ENCODE results near the gene KIF7. TPM values are rescaled to one million over a fixed set of nuclear protein-coding genes. Genes with fewer than 3 reads are reported as not detected.

The KIF7 gene
- total and polyA plus RNA-seq, 10 of the 15 experiments (the other 5 are each of a cell fraction or from before 2014, with no cell fraction given), result 0.01 to 0.36 (median 0.10) TPM; not detected in 2

DNA sequence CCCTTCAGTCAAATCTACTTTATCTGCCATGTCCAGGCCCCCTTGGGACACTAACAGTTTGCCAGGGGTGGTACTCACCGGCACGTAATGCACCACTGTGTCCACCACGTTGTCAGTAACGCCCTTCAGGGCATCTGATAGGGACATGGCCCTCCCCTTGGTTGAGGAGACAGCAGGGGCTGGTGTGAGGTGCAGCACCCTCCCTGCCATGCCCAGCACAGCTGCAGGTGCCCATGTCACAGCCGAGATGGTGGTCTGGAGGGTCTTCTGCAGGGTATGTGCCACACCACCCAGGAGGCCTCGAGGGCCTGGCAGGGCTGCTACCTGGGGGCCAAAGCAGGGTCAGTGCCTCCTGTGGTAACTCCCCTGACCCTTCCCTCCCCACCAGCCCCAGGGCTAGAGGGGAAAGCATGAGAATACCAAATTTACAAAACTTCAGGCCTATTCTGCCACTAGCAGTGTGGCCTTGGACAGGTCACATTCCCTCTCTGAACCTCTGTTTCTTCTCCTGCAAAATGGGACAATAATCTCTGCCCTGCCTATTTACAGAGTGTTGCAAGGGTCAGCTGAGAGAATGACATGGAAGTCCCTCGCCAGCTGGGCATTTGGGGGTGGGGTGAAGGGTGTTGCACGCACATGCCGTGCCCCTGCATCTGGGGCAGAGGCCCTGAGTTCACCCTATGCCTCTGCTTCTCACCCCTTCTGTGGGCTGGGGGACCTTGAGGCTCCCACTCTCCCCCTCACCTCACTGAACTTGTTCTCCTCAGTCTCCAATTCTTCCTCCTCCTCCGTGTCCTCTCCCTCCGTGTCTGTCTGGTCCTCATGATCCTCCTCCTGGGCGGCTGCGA lies 11.8 kb upstream of the KIF7 start (continued):
- TF ChIP-seq PRDM15 (CRISPR knock-in tag; IDR thresholded peaks at IDR 0.05) (no peak), TCF3 (IDR thresholded peaks at IDR 0.05; ENCODE audit: borderline replicate concordance, insufficient read depth, low read depth, low read length) (no peak), ZSCAN29 (IDR thresholded peaks at IDR 0.05) (no peak), POLR2AphosphoS5 (IDR thresholded peaks at IDR 0.05; ENCODE audit: low read length) (no peak), BACH1 (IDR thresholded peaks at IDR 0.05; ENCODE audit: borderline replicate concordance) (no peak), IRF4 (IDR thresholded peaks at IDR 0.05; ENCODE audit: low read depth, low read length) (no peak), IKZF1 (conservative IDR thresholded peaks at IDR 0.05) (no peak)

GRCh38 chr15:89666184-89666857 lies 11.1 kb upstream of the KIF7 start:
- ChIA-PET RAD21 (ENCODE audit: unreplicated experiment) (no interaction called here), CTCF (no interaction called here), SMC1A (ENCODE audit: uncharacterized antibody, unreplicated experiment) (interaction anchor here (0.6 kb wide), 1 partner anchor 248 kb away, joined by 3 read pairs; no protein-coding TSS in a partner anchor), POLR2A (no interaction called here)
- DNase-seq (ENCODE audit: low read depth, low spot score) (no peak), FAIRE-seq (no peak), ATAC-seq (no peak)
- Histone ChIP-seq H3K4me2 (ENCODE audit: control insufficient read depth, insufficient read depth) (peak overlapping the region; percentile 64; the same call in 1 of the 2 replicates), H2AFZ (ENCODE audit: control insufficient read depth, low read depth, low read length) (peak overlapping the region; percentile 58; the same call in 1 of the 2 replicates), H4K20me1 (ENCODE audit: control insufficient read depth, insufficient read depth) (no peaks in the 10 kb centered on the region), H3K9ac (ENCODE audit: control insufficient read depth, insufficient read depth, low read length) (no peak overlapping the region; the same call in 1 of the 2 replicates), H3K79me2 (ENCODE audit: control insufficient read depth, insufficient read depth, low read length) (no peaks in the 10 kb centered on the region), H3K4me3 (no peak overlapping the region), H3K27me3 (replicated peaks in 1 of 2; ENCODE audit: control insufficient read depth in 2 of 2, insufficient read depth in 2 of 2, low read length in 1 of 2) (peaks cover 0 to 2% of the 10 kb centered on the region in 2 experiments; a peak in 1 of 4 replicates), H3K27ac (ENCODE audit: control insufficient read depth, insufficient read depth) (no peak overlapping the region), H3K36me3 (ENCODE audit: control insufficient read depth in 2 of 2, insufficient read depth in 2 of 2, low read length in 1 of 2) (no peaks in the 10 kb centered on the region), H3K9me3 (replicated peaks; ENCODE audit: control insufficient read depth, insufficient read depth, low read length) (no peaks in the 10 kb centered on the region), H3K4me1 (ENCODE audit: control insufficient read depth, insufficient read depth, low read length) (no peaks in the 10 kb centered on the region)
- intact Hi-C loops (cut with micrococcal nuclease; ENCODE audit: unreplicated experiment), result no loop called here
- in situ Hi-C loops (cut with MboI), result no loop called here
- no TSS peak for BruUV-seq (replicated peaks)
- 61% methylated on average over 7 of the region's 8 CpGs for WGBS (ENCODE audit: insufficient coverage, insufficient replicate concordance, low lambda C conversion rate, missing lambda C conversion rate)
- TF ChIP-seq SMARCA5 (IDR thresholded peaks at IDR 0.05), result no peak
- TF ChIP-seq NFXL1 (IDR thresholded peaks at IDR 0.05; ENCODE audit: borderline replicate concordance), result no peak
- no peak for TF ChIP-seq ZZZ3 (IDR thresholded peaks at IDR 0.05; ENCODE audit: control insufficient read depth, insufficient read length, low read depth)
- no peak for TF ChIP-seq NR2C1 (IDR thresholded peaks at IDR 0.05)
- TF ChIP-seq SRF (IDR thresholded peaks at IDR 0.05; ENCODE audit: low read depth in 2 of 2, low read length in 2 of 2), result no peak
- TF ChIP-seq CBX3 (IDR thresholded peaks at IDR 0.05; ENCODE audit: borderline replicate concordance, low read depth), result no peak
- TF ChIP-seq BACH1 (IDR thresholded peaks at IDR 0.05; ENCODE audit: borderline replicate concordance), result no peak
- no peak for TF ChIP-seq MTA3 (IDR thresholded peaks at IDR 0.05; ENCODE audit: borderline replicate concordance, low read length)
- no peak for TF ChIP-seq YY1 (IDR thresholded peaks at IDR 0.05; ENCODE audit: low read depth, low read length)

Measured in GM12878 (cell line).